Measurements from ENCODE around the gene COQ9.

GRCh38 chr16:57481421-57481820 lies 34.1 kb downstream of the COQ9 start:
- TF ChIP-seq CTCF (IDR thresholded peaks at IDR 0.05; ENCODE audit: borderline replicate concordance, extremely low read depth, low read length, poor library complexity, severe bottlenecking): no peak
- no peak for TF ChIP-seq EZH2 (IDR thresholded peaks at IDR 0.05; ENCODE audit: borderline replicate concordance, low read depth, low read length, severe bottlenecking)

Measured in DND-41 (cell line).